H1 (cell line): ENCODE measurements around the gene PRDM2. TPM values are rescaled to one million over a fixed set of nuclear protein-coding genes. Genes with fewer than 3 reads are reported as not detected.

Experiments
- CTCF ChIA-PET: fragments of 300-600 bp; sonication (Branson Sonifier 250); formaldehyde crosslinking; loops from one replicate; lab custom pipeline; 2021; ENCODE audit not compliant: partially characterized antibody; lab: Charles Lee
- POLR2A ChIA-PET: fragments of 300-600 bp; sonication (Branson Sonifier 250); formaldehyde crosslinking; loops from one replicate; lab custom pipeline; 2021; ENCODE audit warnings: inconsistent platforms; ENCODE audit not compliant: partially characterized antibody; lab: Charles Lee
- DNase-seq, 2 experiments: peaks; one replicate each; pipeline versions ENCODE4 v3.0.0 to v3.0.0-alpha.2; 2010 to 2022; ENCODE audit warnings: low spot score in 2 of 2, low read depth in 1 of 2, mixed read lengths in 1 of 2
- FAIRE-seq: peaks from 2 replicates; lab custom pipeline; 2011; peaks lifted over from hg19 to GRCh38; lab: Jason Lieb, UNC
- H2AFZ ChIP-seq: 2 replicates; pipeline ENCODE4 v1.8.1; 2012; ENCODE audit warnings: low read length, inconsistent platforms
- H2AK5ac ChIP-seq: 2 replicates; pipeline ENCODE4 v1.6.1; 2013; ENCODE audit warnings: low read depth, low read length
- H2BK120ac ChIP-seq: replicated peaks from 2 replicates; pipeline ENCODE3; 2013; ENCODE audit warnings: low read depth, low read length, inconsistent platforms
- H2BK12ac ChIP-seq: 2 replicates; pipeline ENCODE4 v1.6.1; 2013; ENCODE audit warnings: low read depth, low read length
- H2BK15ac ChIP-seq: 2 replicates; pipeline ENCODE4 v1.6.1; 2013; ENCODE audit warnings: low read length
- H2BK20ac ChIP-seq: 2 replicates; pipeline ENCODE4 v1.6.1; 2013; ENCODE audit warnings: low read length
- H2BK5ac ChIP-seq: 2 replicates; pipeline ENCODE4 v1.6.1; 2013; ENCODE audit warnings: low read depth, low read length
- H3K14ac ChIP-seq: 2 replicates; pipeline ENCODE4 v1.6.1; 2013; ENCODE audit warnings: inconsistent platforms; ENCODE audit not compliant: insufficient read length
- H3K18ac ChIP-seq: 2 replicates; pipeline ENCODE4 v1.6.1; 2013; ENCODE audit warnings: low read length; ENCODE audit errors: extremely low read depth
- H3K23ac ChIP-seq: 2 replicates; pipeline ENCODE4 v1.6.1; 2013; ENCODE audit warnings: inconsistent platforms; ENCODE audit not compliant: insufficient read length
- H3K23me2 ChIP-seq: 2 replicates; pipeline ENCODE4 v1.6.1; 2013; ENCODE audit warnings: low read depth, low read length
- H3K27ac ChIP-seq: 2 replicates; pipeline ENCODE4 v1.6.1; 2011; ENCODE audit warnings: low read depth, low read length, inconsistent platforms
- H3K27me3 ChIP-seq, 4 experiments: replicated peaks in 1 of 4; 1 replicate in 1 of 4; 2 replicates in 3 of 4; pipeline versions ENCODE4 v1.6.1 to v1.8.1; 2011 to 2013; ENCODE audit warnings: low read length in 3 of 4, mild to moderate bottlenecking in 3 of 4, inconsistent platforms in 2 of 4, mixed read lengths in 2 of 4, moderate library complexity in 1 of 4; ENCODE audit not compliant: control insufficient read depth in 3 of 4, insufficient read depth in 3 of 4; ENCODE audit errors: extremely low read depth in 1 of 4
- H3K36me3 ChIP-seq, 4 experiments: 2 replicates each; pipeline versions ENCODE4 v1.6.1 to v1.8.1; 2011 to 2013; ENCODE audit warnings: mild to moderate bottlenecking in 4 of 4, low read length in 3 of 4, moderate library complexity in 2 of 4, control low read depth in 1 of 4, inconsistent platforms in 1 of 4; ENCODE audit not compliant: insufficient read depth in 4 of 4, control insufficient read depth in 2 of 4
- H3K4ac ChIP-seq: replicated peaks from 2 replicates; pipeline ENCODE3; 2013; ENCODE audit warnings: low read length, low read depth, mixed read lengths, inconsistent platforms; ENCODE audit not compliant: insufficient read length
- H3K4me1 ChIP-seq, 4 experiments: replicated peaks in 1 of 4; 1 replicate in 1 of 4; 2 replicates in 3 of 4; pipeline versions ENCODE4 v1.6.1 to v1.8.1; 2011 to 2013; ENCODE audit warnings: low read length in 3 of 4, inconsistent platforms in 2 of 4, mixed read lengths in 1 of 4; ENCODE audit not compliant: insufficient read depth in 4 of 4, control insufficient read depth in 3 of 4
- H3K4me2 ChIP-seq, 2 experiments: 2 replicates each; pipeline versions ENCODE4 v1.6.1 to v1.8.1; 2011 to 2013; ENCODE audit warnings: low read depth in 2 of 2, low read length in 2 of 2, control low read depth in 1 of 2, inconsistent platforms in 1 of 2, mild to moderate bottlenecking in 1 of 2; ENCODE audit not compliant: insufficient read depth in 1 of 2
- H3K4me3 ChIP-seq, 4 experiments: fragments of 200-600, 300-600 bp in 1 of 4; sonication (generic), shearing (Covaris generic), sonication (Bioruptor Twin) in 1 of 4; 2 replicates each; pipeline versions ENCODE4 v1.5.1 to v1.8.1; 2011 to 2016; ENCODE audit warnings: low read length in 4 of 4, low read depth in 3 of 4, control low read depth in 2 of 4, inconsistent platforms in 2 of 4, mild to moderate bottlenecking in 2 of 4, mixed read lengths in 1 of 4, moderate library complexity in 1 of 4; ENCODE audit not compliant: insufficient read depth in 2 of 4; ENCODE audit errors: extremely low read depth in 1 of 4
- H3K56ac ChIP-seq: replicated peaks from 2 replicates; pipeline ENCODE3; 2013; ENCODE audit warnings: low read depth, mild to moderate bottlenecking, mixed read lengths, low read length, inconsistent platforms; ENCODE audit not compliant: insufficient read length
- H3K79me1 ChIP-seq: 2 replicates; pipeline ENCODE4 v1.6.1; 2013; ENCODE audit warnings: low read depth, low read length, control low read depth
- H3K79me2 ChIP-seq, 2 experiments: 2 replicates each; pipeline versions ENCODE4 v1.6.1 to v1.8.1; 2012 to 2013; ENCODE audit warnings: low read length in 2 of 2, mild to moderate bottlenecking in 2 of 2, inconsistent platforms in 1 of 2; ENCODE audit not compliant: insufficient read depth in 2 of 2, control insufficient read depth in 1 of 2
- H3K9ac ChIP-seq, 4 experiments: replicated peaks in 1 of 4; 1 replicate in 1 of 4; 2 replicates in 3 of 4; pipeline versions ENCODE4 v1.6.1 to v1.8.1; 2011 to 2013; ENCODE audit warnings: low read depth in 3 of 4, low read length in 3 of 4, control low read depth in 2 of 4, mild to moderate bottlenecking in 2 of 4, moderate library complexity in 2 of 4, inconsistent platforms in 1 of 4; ENCODE audit errors: extremely low read depth in 1 of 4
- H3K9me3 ChIP-seq, 2 experiments: 2 replicates each; pipeline versions ENCODE4 v1.6.1 to v1.8.1; 2012 to 2013; ENCODE audit warnings: mild to moderate bottlenecking in 2 of 2, moderate library complexity in 2 of 2, control low read depth in 1 of 2, inconsistent platforms in 1 of 2, low read depth in 1 of 2, low read length in 1 of 2, mixed read lengths in 1 of 2; ENCODE audit not compliant: insufficient read depth in 2 of 2
- H4K20me1 ChIP-seq, 2 experiments: replicated peaks in 1 of 2; 2 replicates each; pipeline versions ENCODE3 to v1.8.1; 2011 to 2013; ENCODE audit warnings: inconsistent platforms in 2 of 2, low read length in 2 of 2, mild to moderate bottlenecking in 1 of 2; ENCODE audit not compliant: insufficient read depth in 2 of 2, control insufficient read depth in 1 of 2
- H4K5ac ChIP-seq: 2 replicates; pipeline ENCODE4 v1.6.1; 2013; ENCODE audit warnings: low read length, low read depth, mixed read lengths, inconsistent platforms; ENCODE audit not compliant: insufficient read length
- H4K8ac ChIP-seq: 2 replicates; pipeline ENCODE4 v1.8.0; 2013; ENCODE audit warnings: mild to moderate bottlenecking, moderate library complexity, low read length, inconsistent platforms; ENCODE audit not compliant: insufficient read depth; ENCODE audit errors: extremely low read depth
- H4K91ac ChIP-seq: replicated peaks from 2 replicates; pipeline ENCODE3; 2013; ENCODE audit warnings: low read length, mixed read lengths, inconsistent platforms; ENCODE audit not compliant: insufficient read length
- EP300 ChIP-seq, 2 experiments: IDR thresholded peaks; 1 replicate in 1 of 2; 2 replicates in 1 of 2; pipeline ENCODE4 v1.6.1; 2011 to 2012; ENCODE audit warnings: low read depth in 2 of 2, low read length in 2 of 2, mild to moderate bottlenecking in 2 of 2, borderline replicate concordance in 1 of 2, inconsistent platforms in 1 of 2, moderate library complexity in 1 of 2
- KDM4A ChIP-seq: IDR thresholded peaks from one replicate; pipeline ENCODE4 v1.7.1; 2012; ENCODE audit warnings: low read depth, mild to moderate bottlenecking, moderate library complexity, low read length, inconsistent platforms; ENCODE audit not compliant: severe bottlenecking
- MAFK ChIP-seq: IDR thresholded peaks from 2 replicates; pipeline ENCODE4 v1.6.1; 2012; ENCODE audit warnings: low read depth, mild to moderate bottlenecking, improper control_type of control experiment, low read length
- POLR2AphosphoS5 ChIP-seq: IDR thresholded peaks from 2 replicates; pipeline ENCODE4 v1.6.1; 2011; ENCODE audit warnings: low read depth, low read length
- RNF2 ChIP-seq: fragments of 200-900, 300-1000 bp; sonication (generic); IDR thresholded peaks from 2 replicates; pipeline ENCODE4 v1.7.1; 2016; ENCODE audit warnings: borderline replicate concordance, low read depth, mild to moderate bottlenecking, antibody characterized with exemption, low read length; ENCODE audit not compliant: poor library complexity, severe bottlenecking; ENCODE audit errors: missing control alignments
- SRF ChIP-seq: IDR thresholded peaks from 2 replicates; pipeline ENCODE4 v1.6.1; 2011; ENCODE audit warnings: mild to moderate bottlenecking, low read depth, low read length, moderate library complexity
- WGBS, 2 experiments: shearing (Covaris generic) in 1 of 2; methylation state at CpG; one replicate each; pipeline versions ENCODE4 v1.1.6 to v1.1.7; 2013 to 2015; ENCODE audit warnings: low lambda C conversion rate in 2 of 2, mixed read lengths in 2 of 2, inconsistent platforms in 1 of 2, low coverage in 1 of 2, missing lambda C conversion rate in 1 of 2; ENCODE audit not compliant: insufficient replicate concordance in 2 of 2, insufficient coverage in 1 of 2, insufficient read length in 1 of 2; ENCODE audit errors: extremely low coverage in 1 of 2, missing lambda C conversion rate in 1 of 2; 5-methylcytosine and 5-hydroxymethylcytosine counted together
- polyA plus RNA-seq, 7 experiments: library from polyadenylated mRNA; depleted of rRNA in 3 of 7; stranded (reverse) in 5 of 7; unstranded in 2 of 7; fragments of >200 nt in 5 of 7; fragments of 200-250 nt in 2 of 7; gene quantifications; 1 replicate in 5 of 7; 2 replicates in 1 of 7; 4 replicates in 1 of 7; pipeline versions ENCODE4 v1.2.1 to v1.2.3, GENCODE V29; 2011 to 2013; ENCODE audit warnings: missing spikeins in 2 of 7, mixed read lengths in 2 of 7
- total RNA-seq: library from RNA; stranded (reverse); fragmentation: NEBNext Ultra II Directional; extraction: Animal tissue kit (Norgen Biotek cat#: 25700); gene quantifications from 2 replicates; pipeline ENCODE4 v1.2.1, GENCODE V29; 2021
- TF ChIP-seq, protein P1 (sequence below): IDR thresholded peaks from 2 replicates; pipeline ENCODE4 v1.6.1; 2011; ENCODE audit warnings: low read depth, mild to moderate bottlenecking, low read length; ENCODE audit not compliant: insufficient read depth

PRDM2 gene
- total and polyA plus RNA-seq, 2 of the 8 experiments (the other 6 are each of a cell fraction or from before 2014, with no cell fraction given): 5.8 to 21.2 TPM

DNA sequence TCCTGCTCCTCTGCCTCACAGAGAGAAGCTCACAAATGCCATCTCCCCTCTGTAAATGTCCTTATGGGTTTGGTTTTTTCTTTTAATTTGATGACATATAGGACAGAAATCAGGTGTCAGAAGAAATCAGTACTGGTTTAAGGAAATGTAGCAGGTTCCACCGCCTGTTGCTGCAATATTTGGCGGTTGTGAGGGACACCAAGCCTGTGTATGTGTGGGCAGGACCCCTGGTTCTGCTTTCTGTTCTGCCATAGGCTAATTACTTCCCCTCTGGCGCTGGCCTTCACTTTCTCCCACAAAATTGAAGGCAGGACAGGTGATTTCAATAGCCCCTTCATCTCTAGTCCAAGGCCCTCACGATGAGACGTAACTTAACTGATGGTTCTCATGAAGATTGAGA is 69.2 kb downstream of the PRDM2 start:
- no peak overlapping the region for H3K4me2 ChIP-seq
- peaks cover 0 to 13% of the 10 kb centered on the region in 2 experiments; a peak in 2 of 4 replicates for H3K79me2 ChIP-seq
- no peak overlapping the region for H4K91ac ChIP-seq
- H2AFZ ChIP-seq: no peak overlapping the region
- no peaks in the 10 kb centered on the region for H3K23me2 ChIP-seq
- H3K27me3 ChIP-seq: no peaks in the 10 kb centered on the region
- H3K4me1 ChIP-seq: peaks cover 0 to 7% (median 2%) of the 10 kb centered on the region in 4 experiments; a peak in 4 of 7 replicates
- no peaks in the 10 kb centered on the region; a peak in 1 of 8 replicates for H3K36me3 ChIP-seq
- H3K4me3 ChIP-seq: no peak overlapping the region
- FAIRE-seq: no peak
- H3K79me1 ChIP-seq: peaks cover 3% of the 10 kb centered on the region
- no peaks in the 10 kb centered on the region for H3K9me3 ChIP-seq
- peaks cover 3 to 6% of the 10 kb centered on the region in 2 experiments for H4K20me1 ChIP-seq
- H2BK5ac ChIP-seq: no peak overlapping the region
- no peak overlapping the region for H3K14ac ChIP-seq
- H4K8ac ChIP-seq: no peak overlapping the region
- no peak overlapping the region for H2AK5ac ChIP-seq
- H4K5ac ChIP-seq: no peak overlapping the region
- no peak overlapping the region for H3K56ac ChIP-seq
- no peak overlapping the region for H2BK20ac ChIP-seq
- no peak overlapping the region for H2BK12ac ChIP-seq
- TF ChIP-seq KDM4A: no peak
- TF ChIP-seq MAFK: no peak
- no peak for TF ChIP-seq POLR2AphosphoS5
- TF ChIP-seq EP300 (IDR thresholded peaks at IDR 0.05; ENCODE audit: borderline replicate concordance in 1 of 2, low read depth in 2 of 2, low read length in 2 of 2): no peak
- TF ChIP-seq SRF: no peak
- TF ChIP-seq, protein P1, sequence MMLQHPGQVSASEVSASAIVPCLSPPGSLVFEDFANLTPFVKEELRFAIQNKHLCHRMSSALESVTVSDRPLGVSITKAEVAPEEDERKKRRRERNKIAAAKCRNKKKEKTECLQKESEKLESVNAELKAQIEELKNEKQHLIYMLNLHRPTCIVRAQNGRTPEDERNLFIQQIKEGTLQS: no peak
- no peak for TF ChIP-seq RNF2
- TF ChIP-seq, all 59 proteins: peak for 0
- ChIA-PET CTCF (interaction anchor here (1.2 kb wide), 1 partner anchor 13 kb away, joined by 5 read pairs; no protein-coding TSS in a partner anchor), POLR2A (no interaction called here)
- Histone ChIP-seq H2BK120ac (no peak overlapping the region), H3K27ac (no peak overlapping the region), H3K4ac (no peak overlapping the region), H3K9ac (no peak overlapping the region), H2BK15ac (no peak overlapping the region), H3K18ac (no peak overlapping the region), H3K23ac (no peak overlapping the region)
- no peak for DNase-seq
- WGBS, 2 experiments: 98% methylated on average over 5 of the region's 5 CpGs; no CpG with 5 or more reads in 1 of the 2 experiments
